GM18873 (cell line): ENCODE results near the gene MGST3.
A peak's percentile ranks its signal among the peaks of the same experiment; 100 is the strongest.
"Not testable (repeated sequence)": the region's sequence is repeated elsewhere in the genome, so short reads cannot be mapped to it uniquely, and the experiment has no call there.

Experiments used
- ATAC-seq: cut with Tn5 transposase; IDR thresholded peaks from one replicate; pipeline ENCODE4 v1.9.1; 2021; ENCODE audit warnings: mild to moderate bottlenecking, moderate library complexity, moderate number of reproducible peaks; ENCODE audit not compliant: unreplicated experiment, low FRiP score

Gene MGST3

GRCh38 chr1:165695031-165695430, 64.0 kb downstream of the MGST3 start:
- no peak for ATAC-seq

GRCh38 chr1:165696625-165697100, 65.6 kb downstream of the MGST3 start:
- no peak for ATAC-seq

GRCh38 chr1:165697491-165697880, 66.5 kb downstream of the MGST3 start:
- ATAC-seq: no peak

GRCh38 chr1:165697881-165698760, 67.1 kb downstream of the MGST3 start, which contains the start of gene ALDH9A1:
Gene ALDH9A1, minus strand, starts transcription at chr1:165698562. Its CDS starts 4 bp downstream, at chr1:165698558.
- peak; percentile 83 for ATAC-seq

- no peak for ATAC-seq
Measured at GRCh38 chr1:165698761-165699052, 67.7 kb downstream of the MGST3 start.

- no peak for ATAC-seq
Measured at GRCh38 chr1:165699577-165699976, 68.5 kb downstream of the MGST3 start.

GRCh38 chr1:165701922-165702321, 70.9 kb downstream of the MGST3 start:
- ATAC-seq: not testable (repeated sequence)

- ATAC-seq: no peak
Measured at GRCh38 chr1:165703648-165704047, 72.6 kb downstream of the MGST3 start.
